Osteocyte (in vitro differentiated cells): ENCODE results near the gene CSMD2. TPM values are rescaled to one million over a fixed set of nuclear protein-coding genes. Genes with fewer than 3 reads are reported as not detected.

Experiments used
- DNase-seq: peaks from one replicate; pipeline ENCODE4 v3.0.0; 2021; ENCODE audit warnings: mixed read lengths; ENCODE audit not compliant: unreplicated experiment; ENCODE audit errors: extremely low spot score
- H3K27ac Mint-ChIP-seq: one replicate; pipeline ENCODE4 v1.8.0; 2021; ENCODE audit warnings: mild to moderate bottlenecking, mixed read lengths; ENCODE audit not compliant: unreplicated experiment
- H3K27me3 Mint-ChIP-seq: one replicate; pipeline ENCODE4 v1.8.0; 2021; ENCODE audit warnings: mixed read lengths; ENCODE audit not compliant: unreplicated experiment
- H3K36me3 Mint-ChIP-seq: one replicate; pipeline ENCODE4 v1.8.0; 2021; ENCODE audit warnings: mixed read lengths; ENCODE audit not compliant: unreplicated experiment
- H3K4me1 Mint-ChIP-seq: one replicate; pipeline ENCODE4 v1.8.0; 2021; ENCODE audit warnings: mixed read lengths; ENCODE audit not compliant: unreplicated experiment
- H3K4me3 Mint-ChIP-seq: one replicate; pipeline ENCODE4 v1.8.0; 2021; ENCODE audit warnings: mild to moderate bottlenecking, moderate library complexity, mixed read lengths; ENCODE audit not compliant: unreplicated experiment
- H3K9me3 Mint-ChIP-seq: one replicate; pipeline ENCODE4 v1.8.0; 2021; ENCODE audit warnings: mixed read lengths; ENCODE audit not compliant: unreplicated experiment
- CTCF ChIP-seq: fragments of 200-600 bp; sonication (generic); IDR thresholded peaks from 2 replicates; pipeline ENCODE4 v1.5.0; 2021; ENCODE audit warnings: antibody characterized with exemption, mild to moderate bottlenecking, moderate library complexity
- total RNA-seq: library from RNA; stranded (reverse); gene quantifications from 2 replicates; pipeline ENCODE4 v1.2.1, GENCODE V29; 2021

The CSMD2 gene
- total RNA-seq, 1 donor from 2014 or later, result not detected

- DNase-seq, result peak; percentile 63
- TF ChIP-seq CTCF, result no peak
- Mint-ChIP-seq H3K4me1 (no peaks in the 10 kb centered on the region), H3K4me3 (no peak overlapping the region), H3K9me3 (no peaks in the 10 kb centered on the region), H3K27ac (no peak overlapping the region), H3K36me3 (no peaks in the 10 kb centered on the region), H3K27me3 (no peaks in the 10 kb centered on the region)
These were observed 452.8 kb downstream of the CSMD2 start for GRCh38 chr1:33712186-33712585.

- no peak for TF ChIP-seq CTCF
- no peaks in the 10 kb centered on the region for H3K27me3 Mint-ChIP-seq
- no peaks in the 10 kb centered on the region for H3K9me3 Mint-ChIP-seq
- H3K27ac Mint-ChIP-seq, result no peak overlapping the region
- H3K4me3 Mint-ChIP-seq, result no peak overlapping the region
- peak; percentile 70 for DNase-seq
- H3K4me1 Mint-ChIP-seq, result no peaks in the 10 kb centered on the region
- H3K36me3 Mint-ChIP-seq, result no peaks in the 10 kb centered on the region
These were observed 453.5 kb downstream of the CSMD2 start for GRCh38 chr1:33711511-33711910.

- DNase-seq, result peak; percentile 30
- no peak for TF ChIP-seq CTCF
- no peak overlapping the region for H3K4me3 Mint-ChIP-seq
- no peak overlapping the region for H3K27ac Mint-ChIP-seq
- H3K27me3 Mint-ChIP-seq, result no peaks in the 10 kb centered on the region
- H3K9me3 Mint-ChIP-seq, result no peaks in the 10 kb centered on the region
- no peaks in the 10 kb centered on the region for H3K36me3 Mint-ChIP-seq
- no peaks in the 10 kb centered on the region for H3K4me1 Mint-ChIP-seq
These were observed 454.1 kb downstream of the CSMD2 start for GRCh38 chr1:33710967-33711366.

- H3K36me3 Mint-ChIP-seq, result no peaks in the 10 kb centered on the region
- no peak overlapping the region for H3K4me3 Mint-ChIP-seq
- peak; percentile 30 for DNase-seq
- H3K9me3 Mint-ChIP-seq, result no peaks in the 10 kb centered on the region
- H3K27ac Mint-ChIP-seq, result no peak overlapping the region
- TF ChIP-seq CTCF, result no peak
- no peaks in the 10 kb centered on the region for H3K27me3 Mint-ChIP-seq
- H3K4me1 Mint-ChIP-seq, result no peaks in the 10 kb centered on the region
These were observed 455.0 kb downstream of the CSMD2 start for GRCh38 chr1:33709783-33710718.

- H3K4me3 Mint-ChIP-seq, result no peak overlapping the region
- peak; percentile 23 for DNase-seq
- no peaks in the 10 kb centered on the region for H3K9me3 Mint-ChIP-seq
- H3K4me1 Mint-ChIP-seq, result no peaks in the 10 kb centered on the region
- no peak overlapping the region for H3K27ac Mint-ChIP-seq
- no peak for TF ChIP-seq CTCF
- H3K27me3 Mint-ChIP-seq, result no peaks in the 10 kb centered on the region
- no peaks in the 10 kb centered on the region for H3K36me3 Mint-ChIP-seq
These were observed 455.8 kb downstream of the CSMD2 start for GRCh38 chr1:33709174-33709782.
